Lower leg skin (tissue), 4 donors: ENCODE results near the gene ACOX3. TPM values are rescaled to one million over a fixed set of nuclear protein-coding genes. Genes with fewer than 3 reads are reported as not detected.

Source experiments
- DNase-seq, 2 donors: peaks; one replicate each; pipeline ENCODE4 v3.0.0-alpha.2; 2019; ENCODE audit warnings: low spot score in 2 of 2
- H3K4me3 ChIP-seq: fragments of 200-600 bp; sonication (generic); 2 replicates; pipeline ENCODE4 v1.5.1; 2017; ENCODE audit warnings: mild to moderate bottlenecking, low read depth; ENCODE audit not compliant: poor library complexity, severe bottlenecking
- CTCF ChIP-seq, 3 donors: fragments of 450-650 bp; IDR thresholded peaks; one replicate each; pipeline ENCODE4 v1.5.1; 2016; ENCODE audit warnings: antibody characterized with exemption in 3 of 3, mild to moderate bottlenecking in 3 of 3, moderate library complexity in 2 of 3
- POLR2A ChIP-seq, 2 donors: fragments of 450-650 bp; IDR thresholded peaks; one replicate each; pipeline ENCODE4 v1.6.1; 2016 to 2017; ENCODE audit warnings: antibody characterized with exemption in 2 of 2, mild to moderate bottlenecking in 1 of 2, moderate library complexity in 1 of 2
- whole genome bisulfite sequencing, 2 donors: methylation state at CpG; one replicate each; pipeline ENCODE4 v1.1.5; 2018; 5-methylcytosine and 5-hydroxymethylcytosine counted together
- intact Hi-C: fragments of 100-400 bp; cut with DNase I; formaldehyde crosslinking; loops from one replicate; pipeline ENCODE4 v1.15.0; 2023; ENCODE audit warnings: low total_unique reads
- total RNA-seq, 4 donors: library from RNA; depleted of rRNA; stranded (reverse); fragments of >200 nt; gene quantifications; one replicate each; pipeline ENCODE4 v1.1.0, GENCODE V29; 2016

The ACOX3 gene
- total RNA-seq, 4 donors from 2014 or later = 37.5 to 55.9 (median 41.2) TPM

GRCh38 chr4:8400632-8401325 lies 39.7 kb downstream of the ACOX3 start:
- intact Hi-C loops = loop anchor here (10.0 kb wide), 1 partner anchor 156 kb away; no protein-coding TSS in a partner anchor
- 72 to 79% methylated on average over 13 of the region's 13 CpGs for WGBS, 2 donors
- TF ChIP-seq CTCF (IDR thresholded peaks at IDR 0.05) (no peak), POLR2A (IDR thresholded peaks at IDR 0.05) (no peak)
- no peak overlapping the region for H3K4me3 ChIP-seq
- DNase-seq = no peak

DNA sequence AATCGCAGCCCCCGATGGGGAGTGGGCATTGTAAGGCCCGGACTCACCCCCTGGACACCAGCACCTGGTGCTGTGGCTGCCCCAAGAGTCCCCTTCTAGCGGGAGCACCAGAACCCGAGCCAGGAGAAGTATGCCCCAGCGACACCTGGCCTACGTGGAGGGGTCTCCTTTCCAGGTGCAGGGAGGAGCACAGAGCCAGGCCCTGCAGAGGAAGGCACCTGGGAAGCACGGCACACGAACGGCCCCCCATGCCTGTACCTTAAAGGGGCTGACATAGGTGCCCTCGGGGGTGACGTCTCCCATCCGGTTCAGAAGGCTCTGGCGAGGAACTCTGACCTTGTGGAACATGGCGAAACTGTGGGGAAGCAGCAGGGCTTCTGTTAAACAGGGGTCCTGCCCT lies 41.2 kb downstream of the ACOX3 start:
- 90 to 91% methylated on average over 13 to 14 of the region's 15 CpGs for WGBS, 2 donors
- intact Hi-C loops = no loop called here

DNA sequence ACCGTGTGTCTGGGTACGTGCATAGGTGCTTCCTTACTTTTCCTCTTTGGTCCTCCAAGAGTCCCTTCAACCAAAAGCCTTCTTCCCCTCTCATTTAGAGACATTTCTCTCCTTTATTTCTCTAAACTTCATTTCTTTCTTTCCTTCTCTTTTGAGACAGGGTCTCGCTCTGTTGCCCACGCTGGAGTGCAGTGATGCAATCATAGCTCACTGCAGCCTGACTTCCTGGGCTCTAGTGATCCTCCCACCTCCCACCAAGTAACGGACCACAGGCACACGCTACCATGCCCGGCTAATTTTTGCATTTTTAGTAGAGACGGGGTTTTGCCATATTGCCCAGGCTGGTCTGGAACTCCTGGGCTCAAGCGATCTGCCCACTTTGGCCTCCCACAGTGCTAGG lies 42.2 kb downstream of the ACOX3 start:
- TF ChIP-seq CTCF (IDR thresholded peaks at IDR 0.05) (no peak), POLR2A (IDR thresholded peaks at IDR 0.05) (no peak)
- DNase-seq = no peak
- no peak overlapping the region for H3K4me3 ChIP-seq
- 91 to 93% methylated on average over 9 of the region's 9 CpGs for WGBS, 2 donors
- intact Hi-C loops = no loop called here

More for the DNA sequence above, 41.2 kb downstream of the ACOX3 start:
- no peak for TF ChIP-seq CTCF (IDR thresholded peaks at IDR 0.05)
- no peak for TF ChIP-seq POLR2A (IDR thresholded peaks at IDR 0.05)
- DNase-seq = no peak
- H3K4me3 ChIP-seq = no peak overlapping the region

DNA sequence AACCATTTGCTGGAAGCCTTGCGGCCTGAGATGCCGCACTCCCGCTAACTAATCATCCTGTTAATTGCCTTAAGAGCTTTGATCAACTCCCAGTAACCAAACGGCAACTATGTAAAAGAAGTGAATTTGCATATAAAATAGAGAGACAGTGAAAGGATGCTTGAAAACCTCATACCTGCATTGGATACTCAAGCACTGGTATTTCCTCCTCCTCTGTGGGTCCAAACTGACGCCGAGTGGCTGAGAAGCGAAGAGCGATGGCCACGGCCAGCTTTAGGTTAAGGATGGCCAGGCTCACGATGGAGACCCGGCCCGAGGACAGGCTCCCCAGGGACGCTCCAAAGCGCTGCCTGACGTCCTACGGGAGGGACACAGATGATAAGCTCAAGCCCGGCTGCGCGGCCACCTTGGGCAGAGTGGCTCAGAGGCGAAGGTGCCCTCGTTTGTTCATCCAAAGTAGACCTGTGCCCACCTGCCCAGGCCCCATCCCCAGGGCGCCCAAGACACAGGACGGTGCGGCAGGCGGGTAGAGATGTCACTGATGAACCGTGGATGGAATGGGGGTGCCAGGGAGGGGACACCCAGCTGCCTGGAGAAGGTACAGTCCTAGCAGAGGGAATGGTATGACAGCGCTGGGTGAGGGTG lies 43.6 kb downstream of the ACOX3 start:
- no peak for DNase-seq
- intact Hi-C loops = no loop called here
- H3K4me3 ChIP-seq = no peak overlapping the region
- TF ChIP-seq CTCF (IDR thresholded peaks at IDR 0.05) (no peak), POLR2A (IDR thresholded peaks at IDR 0.05) (no peak)
- 93 to 96% methylated on average over 22 to 27 of the region's 27 CpGs for WGBS, 2 donors

DNA sequence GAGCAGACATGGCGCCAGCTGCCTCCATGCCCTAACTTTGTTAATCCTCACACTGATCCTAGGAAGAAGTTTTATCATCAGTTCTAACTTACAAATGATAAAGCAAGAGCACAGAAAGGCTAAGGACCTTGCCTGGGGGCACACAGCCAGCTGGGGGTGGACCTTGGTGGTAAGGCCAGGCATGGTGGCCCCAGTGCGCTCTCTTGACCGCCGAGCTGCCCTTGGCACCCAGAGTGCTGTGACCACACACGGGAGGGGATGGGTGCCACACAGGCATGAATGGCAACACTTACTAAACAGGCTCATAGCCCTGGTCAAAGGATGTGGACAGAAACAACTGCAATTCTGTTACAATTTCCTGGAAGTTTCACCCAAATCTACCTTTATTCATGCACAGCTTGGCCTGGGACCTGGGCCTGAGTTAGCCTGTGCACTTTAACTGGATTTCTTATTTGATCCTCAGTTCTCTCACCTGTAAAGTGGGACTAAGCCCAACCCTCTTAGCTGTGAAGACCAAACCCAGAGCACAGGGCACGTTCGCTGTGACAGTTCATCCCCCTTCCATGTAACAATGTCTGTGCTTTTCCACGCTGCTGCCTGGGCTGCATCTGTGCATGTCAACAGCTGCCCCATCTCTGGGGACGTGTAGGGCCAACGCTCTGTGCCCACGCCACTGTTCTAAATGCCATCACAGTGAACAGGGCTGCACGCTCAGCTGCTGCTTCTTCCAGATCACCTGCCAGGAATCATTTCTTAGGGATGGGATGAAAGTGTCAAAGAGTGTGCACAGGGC lies 44.8 kb downstream of the ACOX3 start:
- TF ChIP-seq POLR2A (IDR thresholded peaks at IDR 0.05) (no peak), CTCF (IDR thresholded peaks at IDR 0.05) (no peak)
- H3K4me3 ChIP-seq = no peak overlapping the region
- WGBS, 2 donors = 94 to 95% methylated on average over 12 of the region's 12 CpGs
- intact Hi-C loops = no loop called here
- DNase-seq = no peak
